Measurements from ENCODE around the gene NOC2L.
"Not testable (repeated sequence)": the region's sequence is repeated elsewhere in the genome, so short reads cannot be mapped to it uniquely, and the experiment has no call there.

NOC2L gene

GRCh38 chr1:897951-898350 lies 61.1 kb downstream of the NOC2L start:
- not testable (repeated sequence) for DNase-seq

- DNase-seq = no peak
Measured at GRCh38 chr1:897226-897625, 61.8 kb downstream of the NOC2L start.
